ENCODE measurements around the gene CPNE5.

The CPNE5 gene

DNA sequence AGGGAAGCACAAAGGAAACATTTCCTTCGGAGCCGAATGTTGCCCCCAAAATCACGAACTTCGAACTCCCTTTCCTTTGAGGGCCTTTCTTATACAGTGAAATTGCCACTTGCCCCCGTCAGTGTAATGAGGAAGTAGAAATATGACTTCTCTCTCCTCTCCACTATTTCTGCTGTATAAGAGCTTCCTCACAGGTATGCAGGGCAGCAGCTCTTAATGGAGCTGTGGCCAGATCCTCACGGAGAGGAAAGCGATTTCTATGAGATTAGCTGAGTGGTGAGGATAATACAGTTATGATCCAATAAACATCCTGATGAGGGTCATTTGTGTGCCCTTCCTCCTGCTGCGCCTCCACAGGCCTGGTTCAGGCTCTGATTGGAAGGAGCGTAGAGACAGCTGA is 10.8 kb upstream of the CPNE5 start:
- Histone ChIP-seq H3K9me2 (replicated peaks; ENCODE audit: insufficient read depth, low read length) (no peaks in the 10 kb centered on the region), H3K9me3 (replicated peaks; ENCODE audit: insufficient read depth, low read length) (no peaks in the 10 kb centered on the region), H3K27ac (ENCODE audit: low read length) (no peak overlapping the region), H3K9ac (ENCODE audit: low read length) (no peak overlapping the region), H2AFZ (ENCODE audit: low read length) (no peak overlapping the region), H3K4me1 (ENCODE audit: low read length) (no peaks in the 10 kb centered on the region), H3K79me2 (ENCODE audit: low read length) (no peaks in the 10 kb centered on the region), H4K20me1 (ENCODE audit: insufficient read depth, low read length) (no peaks in the 10 kb centered on the region), H3K4me3 (ENCODE audit: low read length) (no peak overlapping the region), H3F3A (ENCODE audit: insufficient read depth, low read length) (no peaks in the 10 kb centered on the region), H3K4me2 (ENCODE audit: low read depth, low read length) (no peak overlapping the region), H3K27me3 (replicated peaks; ENCODE audit: insufficient read depth, low read length) (no peaks in the 10 kb centered on the region), H3K36me3 (replicated peaks; ENCODE audit: insufficient read depth, low read length) (no peaks in the 10 kb centered on the region)
- no peak for DNase-seq
- TF ChIP-seq, protein P1, sequence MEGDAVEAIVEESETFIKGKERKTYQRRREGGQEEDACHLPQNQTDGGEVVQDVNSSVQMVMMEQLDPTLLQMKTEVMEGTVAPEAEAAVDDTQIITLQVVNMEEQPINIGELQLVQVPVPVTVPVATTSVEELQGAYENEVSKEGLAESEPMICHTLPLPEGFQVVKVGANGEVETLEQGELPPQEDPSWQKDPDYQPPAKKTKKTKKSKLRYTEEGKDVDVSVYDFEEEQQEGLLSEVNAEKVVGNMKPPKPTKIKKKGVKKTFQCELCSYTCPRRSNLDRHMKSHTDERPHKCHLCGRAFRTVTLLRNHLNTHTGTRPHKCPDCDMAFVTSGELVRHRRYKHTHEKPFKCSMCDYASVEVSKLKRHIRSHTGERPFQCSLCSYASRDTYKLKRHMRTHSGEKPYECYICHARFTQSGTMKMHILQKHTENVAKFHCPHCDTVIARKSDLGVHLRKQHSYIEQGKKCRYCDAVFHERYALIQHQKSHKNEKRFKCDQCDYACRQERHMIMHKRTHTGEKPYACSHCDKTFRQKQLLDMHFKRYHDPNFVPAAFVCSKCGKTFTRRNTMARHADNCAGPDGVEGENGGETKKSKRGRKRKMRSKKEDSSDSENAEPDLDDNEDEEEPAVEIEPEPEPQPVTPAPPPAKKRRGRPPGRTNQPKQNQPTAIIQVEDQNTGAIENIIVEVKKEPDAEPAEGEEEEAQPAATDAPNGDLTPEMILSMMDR (IDR thresholded peaks at IDR 0.05; ENCODE audit: low read length), result no peak
- no peak for TF ChIP-seq EZH2phosphoT487 (IDR thresholded peaks at IDR 0.05; ENCODE audit: low read length)
- no peak for TF ChIP-seq EZH2 (optimal IDR thresholded peaks at IDR 0.05; ENCODE audit: low read depth, low read length)

DNA sequence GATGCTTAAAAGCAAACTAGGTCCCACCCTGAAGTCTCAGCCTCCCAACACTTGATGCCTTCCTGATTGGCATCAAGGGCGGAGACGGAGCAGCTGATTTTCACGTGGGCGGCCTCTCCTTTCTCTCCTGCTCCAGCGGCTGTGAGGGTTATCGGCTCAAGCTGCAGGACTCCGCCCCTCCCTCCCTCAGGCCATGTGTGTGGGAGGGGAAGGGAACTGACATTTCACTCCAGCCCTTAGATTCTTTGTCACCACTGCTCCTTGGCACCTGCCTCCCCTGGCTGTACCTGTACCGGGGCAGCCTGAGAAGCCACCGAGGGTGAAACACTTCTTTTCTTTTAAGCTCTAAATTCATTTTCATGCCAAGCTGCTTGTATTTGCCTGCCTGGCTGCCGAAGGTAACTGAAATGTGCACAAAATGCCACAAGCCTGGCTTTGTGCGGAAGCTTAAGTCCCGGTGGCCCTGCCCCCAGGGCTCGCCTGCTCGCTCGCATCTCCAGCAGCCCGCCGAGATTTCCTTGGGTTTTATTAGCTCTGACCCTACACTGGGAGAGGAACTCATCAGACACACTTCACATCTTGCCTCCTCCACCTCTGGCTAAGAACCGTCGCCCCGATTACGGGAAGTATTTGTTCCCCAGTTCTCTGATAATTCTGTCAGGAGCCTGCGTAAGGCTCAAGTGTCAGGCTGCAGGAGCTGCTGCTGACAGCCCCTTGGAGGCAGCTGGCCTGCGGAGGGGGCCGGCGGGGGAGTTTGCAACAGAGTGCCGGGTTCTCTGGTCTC is 9.6 kb upstream of the CPNE5 start:
- H3K4me3 ChIP-seq (ENCODE audit: low read length), result no peak overlapping the region
- H3K9ac ChIP-seq (ENCODE audit: low read length), result no peak overlapping the region
- H2AFZ ChIP-seq (ENCODE audit: low read length), result no peak overlapping the region
- no peaks in the 10 kb centered on the region for H3K9me3 ChIP-seq (replicated peaks; ENCODE audit: insufficient read depth, low read length)
- H4K20me1 ChIP-seq (ENCODE audit: insufficient read depth, low read length), result no peaks in the 10 kb centered on the region
- H3K27ac ChIP-seq (ENCODE audit: low read length), result no peak overlapping the region
- no peaks in the 10 kb centered on the region for H3K27me3 ChIP-seq (replicated peaks; ENCODE audit: insufficient read depth, low read length)
- H3K4me2 ChIP-seq (ENCODE audit: low read depth, low read length), result no peak overlapping the region
- H3K9me2 ChIP-seq (replicated peaks; ENCODE audit: insufficient read depth, low read length), result no peaks in the 10 kb centered on the region
- H3K36me3 ChIP-seq (replicated peaks; ENCODE audit: insufficient read depth, low read length), result no peaks in the 10 kb centered on the region
- no peaks in the 10 kb centered on the region for H3K4me1 ChIP-seq (ENCODE audit: low read length)
- H3K79me2 ChIP-seq (ENCODE audit: low read length), result no peaks in the 10 kb centered on the region
- TF ChIP-seq, protein P1 (IDR thresholded peaks at IDR 0.05; ENCODE audit: low read length), result no peak
- TF ChIP-seq EZH2 (optimal IDR thresholded peaks at IDR 0.05; ENCODE audit: low read depth, low read length) (no peak), EZH2phosphoT487 (IDR thresholded peaks at IDR 0.05; ENCODE audit: low read length) (no peak)
- no peak for DNase-seq
- H3F3A ChIP-seq (ENCODE audit: insufficient read depth, low read length), result no peaks in the 10 kb centered on the region

DNA sequence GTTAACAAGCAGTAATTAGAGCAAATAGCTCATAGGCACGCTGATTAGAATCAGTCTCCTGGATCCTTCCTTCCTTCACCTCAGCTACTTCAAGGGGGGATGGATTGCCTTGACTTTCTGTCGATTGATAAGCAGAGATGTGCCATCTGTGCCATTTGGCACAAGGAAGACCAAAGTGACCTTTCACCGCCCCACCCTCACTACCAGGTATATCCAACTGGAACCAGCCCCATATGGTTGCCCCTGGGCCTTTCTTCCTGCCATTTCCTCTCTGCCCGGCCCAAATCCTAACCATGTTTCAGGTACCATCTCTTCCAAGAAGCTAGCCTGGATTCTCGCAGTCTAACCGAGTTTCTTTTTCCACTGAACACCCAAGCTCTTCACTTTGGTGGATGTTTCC is 8.7 kb upstream of the CPNE5 start:
- H3K4me1 ChIP-seq (ENCODE audit: low read length), result no peaks in the 10 kb centered on the region
- no peak overlapping the region for H3K4me2 ChIP-seq (ENCODE audit: low read depth, low read length)

More for the DNA sequence above, 8.7 kb upstream of the CPNE5 start:
- no peaks in the 10 kb centered on the region for H3K27me3 ChIP-seq (replicated peaks; ENCODE audit: insufficient read depth, low read length)
- no peaks in the 10 kb centered on the region for H3K79me2 ChIP-seq (ENCODE audit: low read length)
- H3K36me3 ChIP-seq (replicated peaks; ENCODE audit: insufficient read depth, low read length), result no peaks in the 10 kb centered on the region
- no peaks in the 10 kb centered on the region for H3F3A ChIP-seq (ENCODE audit: insufficient read depth, low read length)
- H3K9ac ChIP-seq (ENCODE audit: low read length), result no peak overlapping the region
- H3K27ac ChIP-seq (ENCODE audit: low read length), result no peak overlapping the region
- TF ChIP-seq EZH2phosphoT487 (IDR thresholded peaks at IDR 0.05; ENCODE audit: low read length), result no peak
- TF ChIP-seq, protein P1 (IDR thresholded peaks at IDR 0.05; ENCODE audit: low read length), result no peak
- no peak for TF ChIP-seq EZH2 (optimal IDR thresholded peaks at IDR 0.05; ENCODE audit: low read depth, low read length)
- no peaks in the 10 kb centered on the region for H3K9me3 ChIP-seq (replicated peaks; ENCODE audit: insufficient read depth, low read length)
- H2AFZ ChIP-seq (ENCODE audit: low read length), result no peak overlapping the region
- no peaks in the 10 kb centered on the region for H3K9me2 ChIP-seq (replicated peaks; ENCODE audit: insufficient read depth, low read length)
- no peak for DNase-seq
- no peaks in the 10 kb centered on the region for H4K20me1 ChIP-seq (ENCODE audit: insufficient read depth, low read length)
- H3K4me3 ChIP-seq (ENCODE audit: low read length), result no peak overlapping the region

Measured in MM.1S (cell line).